GM12873 (cell line): ENCODE data around the gene EYS.

Experiments used
- TF ChIP-seq, protein P1 (sequence below): IDR thresholded peaks from 2 replicates; pipeline ENCODE4 v1.5.1; 2012; ENCODE audit warnings: low read depth, mild to moderate bottlenecking, moderate library complexity, low read length, control low read depth; ENCODE audit not compliant: insufficient read depth; ENCODE audit errors: missing control alignments

The EYS gene

DNA sequence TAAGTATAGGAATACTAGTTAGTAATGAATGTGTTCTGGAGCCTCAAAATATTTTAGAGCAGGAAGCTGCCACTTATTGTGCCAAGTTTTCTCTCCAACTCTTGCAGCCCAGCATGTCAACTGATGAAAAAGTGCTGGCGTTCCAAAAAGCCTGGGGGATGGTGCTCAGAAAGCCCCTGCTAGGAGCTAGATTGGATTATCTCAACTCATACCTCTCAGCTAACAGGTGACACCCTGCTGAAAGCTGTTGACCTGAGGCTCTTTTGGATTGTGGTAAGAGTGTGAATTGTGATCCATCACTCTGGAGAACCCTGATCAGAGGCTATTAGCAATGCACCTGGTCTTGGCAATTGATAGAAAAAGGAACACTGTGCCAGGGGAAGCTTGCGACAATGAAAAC, 580.4 kb downstream of the EYS start:
- TF ChIP-seq, protein P1, sequence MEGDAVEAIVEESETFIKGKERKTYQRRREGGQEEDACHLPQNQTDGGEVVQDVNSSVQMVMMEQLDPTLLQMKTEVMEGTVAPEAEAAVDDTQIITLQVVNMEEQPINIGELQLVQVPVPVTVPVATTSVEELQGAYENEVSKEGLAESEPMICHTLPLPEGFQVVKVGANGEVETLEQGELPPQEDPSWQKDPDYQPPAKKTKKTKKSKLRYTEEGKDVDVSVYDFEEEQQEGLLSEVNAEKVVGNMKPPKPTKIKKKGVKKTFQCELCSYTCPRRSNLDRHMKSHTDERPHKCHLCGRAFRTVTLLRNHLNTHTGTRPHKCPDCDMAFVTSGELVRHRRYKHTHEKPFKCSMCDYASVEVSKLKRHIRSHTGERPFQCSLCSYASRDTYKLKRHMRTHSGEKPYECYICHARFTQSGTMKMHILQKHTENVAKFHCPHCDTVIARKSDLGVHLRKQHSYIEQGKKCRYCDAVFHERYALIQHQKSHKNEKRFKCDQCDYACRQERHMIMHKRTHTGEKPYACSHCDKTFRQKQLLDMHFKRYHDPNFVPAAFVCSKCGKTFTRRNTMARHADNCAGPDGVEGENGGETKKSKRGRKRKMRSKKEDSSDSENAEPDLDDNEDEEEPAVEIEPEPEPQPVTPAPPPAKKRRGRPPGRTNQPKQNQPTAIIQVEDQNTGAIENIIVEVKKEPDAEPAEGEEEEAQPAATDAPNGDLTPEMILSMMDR, result no peak

DNA sequence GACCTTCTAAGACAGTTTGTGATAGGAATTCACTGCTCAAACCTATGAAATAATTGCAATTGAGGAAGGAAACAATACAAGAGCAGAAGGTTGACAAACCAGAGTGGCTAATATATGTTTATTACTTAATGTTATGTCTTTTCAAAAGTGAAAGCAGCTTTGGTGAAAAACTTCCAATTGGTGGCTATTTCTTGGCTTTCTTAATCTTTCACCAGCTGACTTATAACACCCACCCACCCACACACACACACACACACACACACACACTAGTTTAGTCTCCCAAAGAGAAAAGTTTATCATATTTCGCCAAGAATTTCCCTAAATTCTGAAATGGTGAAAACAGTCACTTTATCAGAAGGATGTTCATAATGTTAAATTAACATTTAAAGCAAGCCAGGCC, 583.5 kb downstream of the EYS start:
- TF ChIP-seq, protein P1, result no peak

DNA sequence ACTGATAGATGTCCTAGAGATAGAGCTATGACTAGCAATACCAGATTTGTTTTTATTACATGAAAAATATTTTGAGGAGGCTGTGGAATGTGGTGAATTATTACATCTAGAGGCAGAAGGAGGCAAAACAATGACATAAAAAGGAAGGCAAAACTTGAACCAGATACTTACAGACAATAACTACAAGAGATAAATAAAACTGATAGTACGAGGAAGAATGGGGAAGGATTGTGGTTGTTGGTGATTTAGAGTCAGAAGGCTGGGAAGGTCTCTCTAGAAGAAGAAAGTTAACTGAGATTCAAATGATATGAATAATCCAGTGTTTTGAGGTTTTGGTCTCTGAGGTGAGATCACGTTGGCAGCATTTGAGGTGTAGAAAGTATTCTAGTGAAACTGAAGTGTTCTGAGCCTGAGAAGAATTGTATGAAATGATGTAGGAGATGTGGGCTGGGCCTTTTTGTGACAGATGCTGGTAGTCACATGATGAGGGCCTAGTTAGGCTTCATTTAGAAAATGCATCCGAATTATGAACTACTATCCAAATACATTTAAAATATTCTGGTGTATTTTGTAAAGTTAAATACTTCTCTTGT, 589.1 kb downstream of the EYS start:
- TF ChIP-seq, protein P1, result no peak

DNA sequence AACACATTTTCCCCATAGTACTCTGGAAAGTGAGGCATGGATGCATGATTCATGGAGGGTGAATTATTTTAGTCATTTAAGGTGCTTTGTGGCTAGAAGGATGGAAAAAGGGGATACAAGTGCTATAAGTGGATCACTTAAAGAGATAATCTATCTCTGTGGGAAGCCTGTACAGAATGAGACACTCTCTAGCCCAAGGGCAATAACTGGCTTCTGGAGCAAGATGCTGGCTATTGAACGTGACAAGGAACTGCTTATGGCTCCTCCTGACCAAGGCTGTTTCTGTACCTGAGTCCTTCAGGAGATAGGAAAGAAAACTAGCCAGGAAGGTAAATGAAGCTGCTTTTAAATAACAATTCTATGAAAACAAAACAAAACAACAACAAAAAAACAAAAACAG, 590.7 kb downstream of the EYS start:
- TF ChIP-seq, protein P1, result no peak

DNA sequence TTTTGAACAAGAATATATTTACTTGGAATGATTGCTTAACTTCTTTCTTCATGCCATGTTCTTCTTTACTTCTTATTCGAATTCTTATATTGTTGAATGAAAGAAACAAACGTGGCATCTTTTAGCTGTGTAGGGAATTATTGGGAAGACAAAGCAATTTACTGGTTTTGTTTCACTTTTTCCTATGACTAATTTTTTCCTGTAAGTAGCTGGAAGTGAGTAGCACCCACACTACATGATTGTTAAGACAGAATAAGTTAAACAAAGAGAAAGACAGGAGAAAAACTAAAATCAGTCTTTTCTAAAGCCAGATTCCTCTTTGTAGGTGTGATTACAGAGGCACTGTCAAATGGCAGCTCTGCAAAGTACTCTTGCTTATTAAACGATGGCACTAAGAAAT, 593.4 kb downstream of the EYS start:
- TF ChIP-seq, protein P1, result no peak

DNA sequence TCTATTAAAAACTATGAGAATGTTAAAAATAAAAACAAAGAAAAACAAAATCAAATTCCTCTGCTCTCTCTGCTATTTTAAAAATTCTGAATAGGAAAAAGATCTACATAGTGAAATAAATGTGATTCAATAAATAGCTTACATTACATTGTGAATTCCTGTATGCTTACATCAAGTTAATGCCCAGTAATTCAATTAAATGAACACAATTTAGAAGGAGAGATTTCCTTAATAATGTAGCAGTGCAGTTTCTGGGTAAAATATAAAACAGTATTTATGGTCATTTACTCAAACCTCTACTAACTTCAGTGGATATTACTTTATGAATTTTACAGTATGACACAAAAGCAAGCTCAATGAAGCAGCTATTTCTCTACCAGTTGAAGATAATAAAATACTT, 594.6 kb downstream of the EYS start:
- TF ChIP-seq, protein P1, result no peak

DNA sequence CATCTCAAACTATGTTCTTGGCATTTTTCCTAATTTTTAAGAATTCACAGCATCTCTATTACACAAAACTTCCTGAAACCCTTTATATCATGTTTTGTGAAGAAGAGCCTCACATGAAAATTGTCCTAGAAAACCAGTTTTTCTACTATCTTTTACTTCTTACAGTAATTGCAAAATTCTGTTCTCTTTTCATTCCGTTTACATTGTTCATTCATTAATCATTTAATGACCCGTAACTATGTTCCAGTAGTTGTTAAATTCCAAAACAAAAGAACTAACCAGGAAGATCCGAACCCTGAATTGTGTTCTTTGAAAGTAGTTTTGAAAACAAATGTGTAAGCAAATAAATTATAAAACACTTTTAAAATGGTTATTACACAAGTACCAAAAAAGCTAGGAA, 597.0 kb downstream of the EYS start:
- TF ChIP-seq, protein P1, result no peak
